Measurements from ENCODE around the gene TNFAIP2. TPM values are rescaled to one million over a fixed set of nuclear protein-coding genes. Genes with fewer than 3 reads are reported as not detected.

Gene TNFAIP2
- total and polyA plus RNA-seq, 4 donors = 8.9 to 32.0 (median 22.4) TPM

GRCh38 chr14:103113303-103113702 lies 10.0 kb upstream of the TNFAIP2 start (continued):
- TF ChIP-seq REST (IDR thresholded peaks at IDR 0.05) (no peak), FOXA2 (IDR thresholded peaks at IDR 0.05) (no peak), JUND (IDR thresholded peaks at IDR 0.05) (no peak), GABPA (IDR thresholded peaks at IDR 0.05 in 1 of 2, conservative IDR thresholded peaks at IDR 0.05 in 1 of 2) (no peak), EGR1 (IDR thresholded peaks at IDR 0.05; ENCODE audit: low read depth in 2 of 2) (no peak), HNF4A (conservative IDR thresholded peaks at IDR 0.05) (no peak)

- DNase-seq (ENCODE audit: low spot score) = no peak
- H3K27me3 ChIP-seq (ENCODE audit: control insufficient read depth in 4 of 4, insufficient read depth in 4 of 4, low read length in 3 of 4) = no peaks in the 10 kb centered on the region
- H3K9me3 ChIP-seq (ENCODE audit: control insufficient read depth in 4 of 4, low read length in 3 of 4) = no peaks in the 10 kb centered on the region
- TF ChIP-seq RAD21 (IDR thresholded peaks at IDR 0.05) (no peak), GABPA (IDR thresholded peaks at IDR 0.05 in 1 of 2, conservative IDR thresholded peaks at IDR 0.05 in 1 of 2) (no peak), SP1 (IDR thresholded peaks at IDR 0.05) (no peak), EGR1 (IDR thresholded peaks at IDR 0.05; ENCODE audit: low read depth in 2 of 2) (no peak), HNF4G (IDR thresholded peaks at IDR 0.05) (no peak), NR2F2 (IDR thresholded peaks at IDR 0.05) (no peak), CTCF (IDR thresholded peaks at IDR 0.05; ENCODE audit: low read depth, low read length, missing input control) (no peak), RXRA (IDR thresholded peaks at IDR 0.05) (no peak), JUND (IDR thresholded peaks at IDR 0.05) (no peak), HNF4A (conservative IDR thresholded peaks at IDR 0.05) (no peak), ZBTB33 (IDR thresholded peaks at IDR 0.05) (no peak), YY1 (IDR thresholded peaks at IDR 0.05) (no peak), ATF3 (IDR thresholded peaks at IDR 0.05) (no peak), MAX (IDR thresholded peaks at IDR 0.05) (no peak), REST (IDR thresholded peaks at IDR 0.05) (no peak), TAF1 (conservative IDR thresholded peaks at IDR 0.05) (no peak), FOXA1 (IDR thresholded peaks at IDR 0.05) (no peak), FOXA2 (IDR thresholded peaks at IDR 0.05) (no peak)
- no peak overlapping the region for H3K9ac ChIP-seq (ENCODE audit: low read depth in 1 of 2, low read length in 2 of 2)
- WGBS = 82% methylated on average over 13 of the region's 13 CpGs
- H3K4me3 ChIP-seq (ENCODE audit: low read depth in 1 of 3, low read length in 3 of 3) = no peak overlapping the region
- H3K4me1 ChIP-seq (ENCODE audit: control insufficient read depth in 4 of 4, insufficient read depth in 4 of 4, low read length in 3 of 4) = peaks cover 20 to 53% (median 42%) of the 10 kb centered on the region in 4 donors
- no peak overlapping the region for H3K27ac ChIP-seq (ENCODE audit: low read depth in 1 of 2, low read length in 2 of 2)
- peaks cover 0 to 3% (median 0%) of the 10 kb centered on the region in 4 donors for H3K36me3 ChIP-seq (ENCODE audit: control insufficient read depth in 4 of 4, insufficient read depth in 3 of 4, low read depth in 1 of 4, low read length in 3 of 4)
These were observed 9.5 kb upstream of the TNFAIP2 start for GRCh38 chr14:103113774-103114173.

Measured in liver (tissue), 9 donors.